IPS-15b (cell line): ENCODE results near the gene OVOL3.
"Not testable (repeated sequence)": the region's sequence is repeated elsewhere in the genome, so short reads cannot be mapped to it uniquely, and the experiment has no call there.

Experiments
- H3K27me3 ChIP-seq: one replicate; pipeline ENCODE4 v1.6.1; 2013; ENCODE audit warnings: low read length; ENCODE audit not compliant: control insufficient read depth, insufficient read depth
- H3K36me3 ChIP-seq: one replicate; pipeline ENCODE4 v1.6.1; 2013; ENCODE audit warnings: low read length; ENCODE audit not compliant: control insufficient read depth, insufficient read depth
- H3K4me1 ChIP-seq: one replicate; pipeline ENCODE4 v1.6.1; 2013; ENCODE audit warnings: mild to moderate bottlenecking, low read length; ENCODE audit not compliant: control insufficient read depth, insufficient read depth
- H3K4me3 ChIP-seq: one replicate; pipeline ENCODE4 v1.5.1; 2013; ENCODE audit warnings: low read depth, low read length
- H3K9ac ChIP-seq: one replicate; pipeline ENCODE4 v1.6.1; 2013; ENCODE audit warnings: low read depth, mild to moderate bottlenecking, low read length
- H3K9me3 ChIP-seq: one replicate; pipeline ENCODE4 v1.6.1; 2013; ENCODE audit warnings: mild to moderate bottlenecking, low read length; ENCODE audit not compliant: control insufficient read depth, insufficient read depth

OVOL3 gene

DNA sequence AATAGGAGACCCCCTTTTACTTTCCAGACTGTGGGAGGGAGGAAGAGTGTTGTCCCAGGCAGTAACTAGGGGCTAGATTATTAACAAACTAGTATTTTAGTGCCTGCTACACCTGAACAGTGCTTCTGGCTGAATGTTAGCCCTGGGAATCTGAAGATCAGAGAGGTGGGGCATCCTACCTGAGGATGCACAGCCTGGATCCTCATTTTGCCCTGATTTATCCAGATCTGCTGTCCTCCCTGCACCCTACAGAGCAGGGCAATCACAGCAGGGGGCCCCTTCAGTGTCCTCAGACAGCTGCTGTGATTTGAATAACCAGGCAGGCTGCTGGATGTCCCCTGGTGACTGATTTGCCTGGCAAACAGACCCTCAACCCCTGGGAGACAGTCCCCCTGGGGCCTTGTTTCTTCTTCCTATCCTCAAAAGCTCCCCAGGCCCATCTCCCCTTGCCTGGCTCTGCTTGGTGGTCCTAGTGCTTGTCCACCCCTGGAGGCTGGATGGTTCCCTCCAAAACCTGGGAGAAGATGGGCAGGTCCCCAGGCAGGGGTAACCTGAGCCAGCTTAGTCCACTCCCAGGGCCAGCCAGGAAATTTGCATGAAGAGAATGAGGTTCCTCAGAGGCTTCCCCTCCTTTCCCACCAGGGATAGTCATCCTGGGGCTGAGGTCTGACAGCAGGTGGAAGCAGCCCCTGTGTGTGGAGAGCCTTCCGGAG is at the start of gene OVOL3:
Gene OVOL3 (plus strand): TSS at position 657 of the 713 bp plus-strand sequence. CDS start 60 bp downstream, outside the sequence.
- H3K27me3 ChIP-seq: no peaks in the 10 kb centered on the region
- peaks cover 14% of the 10 kb centered on the region for H3K36me3 ChIP-seq
- no peaks in the 10 kb centered on the region for H3K9me3 ChIP-seq
- H3K9ac ChIP-seq: no peak within 1 kb of the TSS
- no peak within 1 kb of the TSS for H3K4me3 ChIP-seq
- peaks cover 11% of the 10 kb centered on the region for H3K4me1 ChIP-seq

DNA sequence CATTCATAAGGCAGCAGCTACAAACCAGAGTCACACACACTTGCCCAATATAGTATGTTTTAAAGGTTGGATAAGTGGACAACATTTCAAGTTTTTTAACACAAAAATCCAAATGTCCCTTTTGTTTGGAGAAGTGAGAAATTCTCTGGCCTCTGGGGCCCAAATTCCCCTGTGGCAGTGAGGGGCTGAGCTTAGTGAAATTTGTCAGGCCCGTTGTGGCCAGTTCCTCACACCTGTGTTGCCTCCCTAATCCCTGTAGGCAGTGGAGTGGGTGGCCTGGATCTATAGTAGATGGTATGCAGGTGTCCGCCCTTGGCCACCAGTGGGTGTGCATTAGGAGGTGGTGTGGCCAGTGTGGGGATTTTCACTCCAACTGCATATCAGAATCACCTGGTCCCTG is 49.6 kb upstream of the OVOL3 start:
- Histone ChIP-seq H3K9me3 (no peaks in the 10 kb centered on the region), H3K36me3 (peaks cover 56% of the 10 kb centered on the region), H3K4me3 (no peak overlapping the region), H3K4me1 (peaks cover 2% of the 10 kb centered on the region), H3K27me3 (no peaks in the 10 kb centered on the region), H3K9ac (no peak overlapping the region)

DNA sequence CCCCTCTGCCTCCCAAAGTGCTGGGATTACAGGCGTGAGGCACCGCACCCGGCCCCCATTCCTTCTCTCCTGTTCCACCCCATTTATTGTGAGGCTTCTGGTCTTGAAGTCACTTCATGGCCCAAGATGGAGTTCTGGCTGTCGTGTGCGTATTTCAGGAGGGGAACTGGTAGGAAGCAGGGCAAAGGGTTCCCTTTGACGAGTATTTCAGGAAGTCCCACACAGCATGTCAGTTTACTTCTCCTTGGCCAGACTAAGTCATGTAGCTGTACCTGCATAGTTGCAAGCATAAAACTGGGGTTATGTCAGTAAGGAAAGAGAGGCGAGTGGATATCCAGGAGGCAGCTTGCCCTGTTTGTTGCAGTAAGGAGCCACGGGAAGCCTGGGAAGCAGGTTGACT is 46.1 kb upstream of the OVOL3 start:
- no peaks in the 10 kb centered on the region for H3K9me3 ChIP-seq
- no peak overlapping the region for H3K4me3 ChIP-seq
- H3K36me3 ChIP-seq: peaks cover 65% of the 10 kb centered on the region
- no peak overlapping the region for H3K9ac ChIP-seq
- no peaks in the 10 kb centered on the region for H3K4me1 ChIP-seq
- no peaks in the 10 kb centered on the region for H3K27me3 ChIP-seq

DNA sequence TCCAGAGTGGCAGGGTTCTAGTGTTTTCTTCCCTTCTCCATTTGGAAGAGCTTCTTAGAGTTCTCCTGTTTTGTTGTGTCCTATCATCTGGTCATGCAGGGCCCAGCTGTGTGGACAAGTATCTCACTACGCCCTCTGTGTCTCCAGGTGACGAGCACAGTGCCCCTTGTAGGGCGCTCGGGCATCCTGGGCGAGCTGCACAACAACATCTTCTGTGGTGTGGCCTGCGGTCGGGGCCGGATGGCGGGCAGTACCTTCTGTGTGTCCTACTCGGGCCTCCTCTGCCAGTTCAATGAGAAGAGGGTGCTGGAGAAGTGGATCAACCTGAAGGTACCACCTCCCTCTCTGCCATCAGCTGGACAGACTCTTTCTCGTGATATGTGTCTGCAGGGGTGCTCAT is 43.3 kb upstream of the OVOL3 start:
- Histone ChIP-seq H3K9me3 (no peaks in the 10 kb centered on the region), H3K36me3 (peaks cover 59% of the 10 kb centered on the region)

DNA sequence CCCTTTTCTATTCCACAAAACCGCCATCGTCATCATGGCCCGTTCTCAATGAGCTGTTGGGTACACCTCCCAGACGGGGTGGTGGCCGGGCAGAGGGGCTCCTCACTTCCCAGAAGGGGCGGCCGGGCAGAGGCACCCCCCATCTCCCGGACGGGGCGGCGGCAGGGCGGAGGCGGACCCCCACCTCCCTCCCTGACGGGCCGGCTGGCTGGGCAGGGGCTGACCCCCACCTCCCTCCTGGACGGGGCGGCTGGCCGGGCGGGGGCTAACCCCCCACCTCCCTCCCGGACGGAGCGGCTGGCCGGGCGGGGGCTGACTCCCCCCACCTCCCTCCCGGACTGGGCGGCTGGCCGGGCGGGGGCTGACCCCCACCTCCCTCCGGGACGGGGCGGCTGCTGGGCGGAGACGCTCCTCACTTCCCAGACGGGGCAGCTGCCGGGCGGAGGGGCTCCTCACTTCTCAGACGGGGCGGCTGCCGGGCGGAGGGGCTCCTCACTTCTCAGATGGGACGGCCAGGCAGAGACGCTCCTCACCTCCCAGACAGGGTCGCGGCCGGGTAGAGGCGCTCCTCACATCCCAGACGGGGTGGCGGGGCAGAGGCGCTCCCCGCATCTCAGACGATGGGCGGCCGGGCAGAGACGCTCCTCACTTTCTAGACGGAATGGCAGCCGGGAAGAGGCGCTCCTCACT is 42.0 kb upstream of the OVOL3 start:
- not testable (repeated sequence) for H3K4me1 ChIP-seq, H3K4me3 ChIP-seq, H3K9me3 ChIP-seq, H3K27me3 ChIP-seq, H3K9ac ChIP-seq
- H3K36me3 ChIP-seq: peaks cover 61% of the 10 kb centered on the region

More for the DNA sequence above, 43.3 kb upstream of the OVOL3 start:
- H3K4me1 ChIP-seq: no peaks in the 10 kb centered on the region
- H3K9ac ChIP-seq: no peak overlapping the region
- no peaks in the 10 kb centered on the region for H3K27me3 ChIP-seq
- no peak overlapping the region for H3K4me3 ChIP-seq

DNA sequence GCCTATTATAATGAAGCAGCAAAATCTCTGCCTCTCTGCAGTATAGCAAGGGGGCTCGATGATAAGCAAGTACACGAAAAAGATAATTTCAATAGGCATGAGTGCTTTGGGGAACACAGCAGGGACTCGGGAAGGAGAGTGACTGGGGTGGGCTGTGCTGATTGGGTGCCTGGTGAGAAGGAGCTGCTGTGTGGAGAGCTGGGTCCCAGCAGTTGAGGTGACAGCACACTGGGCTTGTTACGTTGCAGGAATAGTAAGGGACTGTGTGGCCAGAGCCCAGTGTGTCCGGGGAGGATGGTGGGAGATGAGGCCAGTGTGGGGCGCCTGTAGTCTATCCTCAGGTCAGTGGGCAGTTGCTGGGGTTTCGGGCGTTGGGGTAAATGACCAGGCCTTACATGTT is 38.9 kb upstream of the OVOL3 start:
- Histone ChIP-seq H3K4me1 (no peaks in the 10 kb centered on the region), H3K9ac (no peak overlapping the region), H3K9me3 (no peaks in the 10 kb centered on the region), H3K4me3 (no peak overlapping the region), H3K27me3 (no peaks in the 10 kb centered on the region), H3K36me3 (peaks cover 50% of the 10 kb centered on the region)

DNA sequence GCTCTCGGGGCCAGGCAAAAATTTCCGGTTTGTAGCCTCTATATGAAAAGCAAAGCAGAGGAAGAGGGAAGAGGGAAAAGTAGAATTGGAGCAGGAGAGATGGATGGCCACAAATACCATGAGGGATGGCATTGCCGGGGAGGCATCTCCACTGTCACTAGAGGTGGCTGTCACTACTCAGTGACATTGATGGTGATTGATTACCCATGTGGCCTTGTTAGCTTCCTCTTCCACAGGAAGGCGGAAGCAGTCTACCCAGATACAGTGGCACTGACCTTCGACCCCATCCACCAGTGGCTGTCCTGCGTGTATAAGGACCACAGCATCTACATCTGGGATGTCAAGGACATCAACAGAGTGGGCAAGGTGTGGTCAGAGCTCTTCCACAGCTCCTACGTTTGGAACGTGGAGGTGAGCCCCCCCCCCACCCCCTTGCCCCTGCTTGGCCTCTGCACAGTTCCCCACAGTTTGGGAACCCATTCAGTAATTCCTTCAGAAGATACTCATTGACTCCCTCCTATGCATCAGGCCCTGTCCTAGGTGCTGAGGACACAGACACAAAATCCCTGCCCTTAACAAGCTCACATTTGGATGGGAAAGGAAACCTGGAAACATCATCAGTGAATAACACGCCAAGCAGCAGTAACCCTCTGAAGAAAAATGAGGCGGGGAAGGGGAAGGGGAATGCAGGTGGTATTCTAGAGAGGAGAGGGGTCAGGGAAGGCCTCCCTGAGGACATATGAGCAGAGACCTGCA is 37.6 kb upstream of the OVOL3 start:
- Histone ChIP-seq H3K4me3 (no peak overlapping the region), H3K4me1 (no peaks in the 10 kb centered on the region), H3K9ac (no peak overlapping the region), H3K36me3 (peaks cover 39% of the 10 kb centered on the region), H3K27me3 (no peaks in the 10 kb centered on the region), H3K9me3 (no peaks in the 10 kb centered on the region)

DNA sequence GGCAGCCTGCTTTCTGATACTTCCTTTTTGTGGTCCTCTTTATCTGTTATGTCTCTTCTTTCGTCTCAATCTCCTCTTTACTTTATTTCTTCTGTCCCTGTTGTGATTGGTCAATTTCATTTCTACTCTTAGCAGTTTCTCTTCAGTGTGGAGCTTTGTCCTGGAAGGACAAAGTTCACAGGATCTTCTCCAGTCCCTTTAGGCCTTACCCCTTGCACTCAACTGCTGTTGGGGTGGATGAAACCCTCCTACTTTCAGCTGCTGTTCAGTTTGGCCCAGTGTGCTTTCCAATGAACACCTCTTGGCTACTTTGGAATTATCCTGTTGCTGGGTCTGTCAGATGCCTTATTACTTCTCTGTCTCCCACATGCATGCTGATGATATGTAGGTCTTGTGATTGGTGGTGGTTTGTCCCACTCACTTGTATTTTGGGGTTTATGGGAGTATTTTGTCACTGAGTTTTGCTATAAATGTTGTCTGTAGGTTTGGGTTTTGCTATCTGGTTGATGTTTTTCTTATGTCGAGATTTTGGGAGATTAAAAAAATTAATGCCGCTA is 31.5 kb upstream of the OVOL3 start:
- H3K4me1 ChIP-seq: no peaks in the 10 kb centered on the region
- no peaks in the 10 kb centered on the region for H3K9me3 ChIP-seq
- no peak overlapping the region for H3K9ac ChIP-seq
- H3K36me3 ChIP-seq: peaks cover 42% of the 10 kb centered on the region
- H3K27me3 ChIP-seq: no peaks in the 10 kb centered on the region
- no peak overlapping the region for H3K4me3 ChIP-seq

DNA sequence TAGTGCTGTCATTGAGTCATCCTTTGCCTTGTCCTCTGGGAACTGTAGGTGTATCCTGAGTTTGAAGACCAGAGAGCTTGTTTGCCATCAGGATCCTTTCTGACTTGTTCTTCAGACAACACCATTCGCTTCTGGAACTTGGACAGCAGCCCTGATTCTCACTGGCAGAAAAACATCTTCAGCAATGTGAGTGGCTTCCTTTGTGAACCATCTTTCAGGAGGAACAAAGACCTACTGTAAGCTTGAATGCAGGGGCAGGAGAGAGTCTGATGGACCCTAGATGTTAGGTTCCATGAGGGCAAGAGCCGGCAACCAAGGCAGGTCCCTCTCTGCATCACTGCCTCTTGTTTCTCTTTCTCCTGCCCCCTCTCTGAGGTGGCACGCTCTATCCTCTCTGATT is 29.6 kb upstream of the OVOL3 start:
- Histone ChIP-seq H3K27me3 (no peaks in the 10 kb centered on the region), H3K36me3 (peaks cover 45% of the 10 kb centered on the region), H3K9ac (no peak overlapping the region), H3K4me1 (no peaks in the 10 kb centered on the region), H3K4me3 (no peak overlapping the region), H3K9me3 (no peaks in the 10 kb centered on the region)

DNA sequence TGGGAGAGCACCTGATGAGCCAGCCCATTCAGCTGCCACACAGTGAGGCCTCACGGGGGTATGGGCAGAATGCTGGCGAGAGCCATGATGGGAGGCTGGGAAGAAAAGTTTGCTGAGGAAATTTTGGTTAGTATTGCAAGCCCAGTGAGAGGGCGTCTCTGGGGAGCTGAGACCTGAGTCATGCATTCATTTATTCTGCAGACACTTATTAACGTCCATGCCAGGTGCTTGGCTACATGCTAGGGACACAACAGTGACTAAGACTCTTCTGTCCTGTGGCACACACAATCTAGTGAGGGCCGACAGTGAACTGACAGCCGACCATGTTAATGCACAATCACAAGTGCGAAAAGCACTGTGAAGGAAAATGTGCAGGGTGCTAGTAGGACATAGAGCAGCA is 29.0 kb upstream of the OVOL3 start:
- H3K4me1 ChIP-seq: no peaks in the 10 kb centered on the region
- H3K36me3 ChIP-seq: peaks cover 49% of the 10 kb centered on the region

DNA sequence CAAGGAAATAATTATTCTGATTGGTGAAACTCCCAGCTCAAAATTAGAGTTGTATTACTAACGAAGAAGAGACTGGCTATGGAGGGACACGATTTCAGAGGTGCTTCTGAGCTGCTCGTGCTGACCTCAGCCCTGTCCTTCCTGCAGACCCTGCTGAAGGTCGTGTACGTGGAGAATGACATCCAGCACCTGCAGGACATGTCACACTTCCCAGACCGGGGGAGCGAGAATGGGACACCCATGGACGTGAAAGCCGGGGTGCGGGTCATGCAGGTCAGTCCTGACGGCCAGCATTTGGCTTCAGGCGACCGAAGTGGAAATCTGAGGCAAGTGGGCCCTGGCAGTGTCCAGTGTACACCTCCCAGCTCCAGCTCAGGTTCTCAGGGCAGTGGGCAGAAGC is 28.0 kb upstream of the OVOL3 start:
- no peak overlapping the region for H3K9ac ChIP-seq
- H3K4me1 ChIP-seq: no peaks in the 10 kb centered on the region
- peaks cover 49% of the 10 kb centered on the region for H3K36me3 ChIP-seq
- no peak overlapping the region for H3K4me3 ChIP-seq
- H3K9me3 ChIP-seq: no peaks in the 10 kb centered on the region
- no peaks in the 10 kb centered on the region for H3K27me3 ChIP-seq

More for the DNA sequence above, 29.0 kb upstream of the OVOL3 start:
- Histone ChIP-seq H3K9me3 (no peaks in the 10 kb centered on the region), H3K9ac (no peak overlapping the region), H3K27me3 (no peaks in the 10 kb centered on the region), H3K4me3 (no peak overlapping the region)
